ENCODE measurements around the gene YWHAG. TPM values are rescaled to one million over a fixed set of nuclear protein-coding genes. Genes with fewer than 3 reads are reported as not detected.

YWHAG gene
- total and polyA plus RNA-seq, 2 of the 13 experiments (the other 11 are each of a cell fraction or from before 2014, with no cell fraction given), result 36.9 to 67.5 TPM

GRCh38 chr7:76393116-76394031, 34.6 kb upstream of the YWHAG start (continued):
- 0 out of 2 replicates have a peak, but pooled peaks have one; percentile 6 for TF ChIP-seq PAXIP1 (CRISPR knock-in tag; conservative IDR thresholded peaks at IDR 0.05)
- TF ChIP-seq ZNF276 (CRISPR knock-in tag; IDR thresholded peaks at IDR 0.05; ENCODE audit: low read depth), result peak; percentile 60; the same call in 1 of the 2 replicates
- no peak for TF ChIP-seq ZFAT (CRISPR knock-in tag; conservative IDR thresholded peaks at IDR 0.05)
- TF ChIP-seq BRD4 (CRISPR knock-in tag; IDR thresholded peaks at IDR 0.05), result peak; percentile 87; the same call in 1 of the 2 replicates
- TF ChIP-seq ZNF687 (CRISPR knock-in tag; IDR thresholded peaks at IDR 0.05), result peak; percentile 97
- no peak for TF ChIP-seq SYNCRIP (IDR thresholded peaks at IDR 0.05; ENCODE audit: insufficient read depth, low read depth, low read length)
- TF ChIP-seq IRF1 (CRISPR knock-in tag; IDR thresholded peaks at IDR 0.05; ENCODE audit: low read depth), result 0 out of 2 replicates have a peak, but pooled peaks have one; percentile 66
- no peak for TF ChIP-seq ZNF670 (CRISPR knock-in tag; IDR thresholded peaks at IDR 0.05; ENCODE audit: borderline replicate concordance)
- TF ChIP-seq ZNF546 (CRISPR knock-in tag; conservative IDR thresholded peaks at IDR 0.05), result peak; percentile 92
- no peak for TF ChIP-seq PCBP2 (optimal IDR thresholded peaks at IDR 0.05; ENCODE audit: low read depth, low read length, poor library complexity, severe bottlenecking)
- TF ChIP-seq ETS1 (CRISPR knock-in tag; IDR thresholded peaks at IDR 0.05), result no peak
- peak; percentile 97 for TF ChIP-seq ZNF451 (CRISPR knock-in tag; IDR thresholded peaks at IDR 0.05)
- TF ChIP-seq FOXK1 (CRISPR knock-in tag; IDR thresholded peaks at IDR 0.05; ENCODE audit: borderline replicate concordance, low read depth), result 0 out of 2 replicates have a peak, but pooled peaks have one; percentile 12
- 0 out of 2 replicates have a peak, but pooled peaks have one; percentile 58 for TF ChIP-seq ZNF331 (CRISPR knock-in tag; IDR thresholded peaks at IDR 0.05)
- TF ChIP-seq SMAD1 (CRISPR knock-in tag; IDR thresholded peaks at IDR 0.05; ENCODE audit: borderline replicate concordance, low read depth), result peak; percentile 91; the same call in 1 of the 2 replicates
